ENCODE measurements around the gene APBA2.
"Not testable (repeated sequence)": the region's sequence is repeated elsewhere in the genome, so short reads cannot be mapped to it uniquely, and the experiment has no call there.

Gene APBA2

GRCh38 chr15:29167122-29167521, 281.3 kb downstream of the APBA2 start:
- DNase-seq (ENCODE audit: low spot score): not testable (repeated sequence)

Measured in AG08396 (cell line).